ENCODE data around the gene FOXE3. TPM values are rescaled to one million over a fixed set of nuclear protein-coding genes. Genes with fewer than 3 reads are reported as not detected.
"Not testable (repeated sequence)": the region's sequence is repeated elsewhere in the genome, so short reads cannot be mapped to it uniquely, and the experiment has no call there.

The FOXE3 gene
- total and polyA plus RNA-seq, 5 donors from 2014 or later = not detected

- H3K27me3 Mint-ChIP-seq = peaks cover 8% of the 10 kb centered on the region
Measured at GRCh38 chr1:47448462-47449222, 32.6 kb downstream of the FOXE3 start.

GRCh38 chr1:47449822-47450552, 33.9 kb downstream of the FOXE3 start:
- peaks cover 12% of the 10 kb centered on the region for H3K27me3 Mint-ChIP-seq
- H3K4me3 Mint-ChIP-seq = no peak overlapping the region
- no peak for DNase-seq
- H3K36me3 Mint-ChIP-seq = no peaks in the 10 kb centered on the region
- H3K27ac ChIP-seq (ENCODE audit: insufficient read depth, low read length, poor library complexity, severe bottlenecking) = no peak overlapping the region
- H3K9me3 Mint-ChIP-seq = peaks cover 0 to 5% (median 0%) of the 10 kb centered on the region in 7 donors
- H3K4me1 ChIP-seq (ENCODE audit: control insufficient read depth, insufficient read depth, low read length, poor library complexity, severe bottlenecking) = peaks cover 8% of the 10 kb centered on the region
- peaks cover 49% of the 10 kb centered on the region for H3K27me3 ChIP-seq (ENCODE audit: control insufficient read depth, insufficient read depth, low read length)
- H3K9me3 ChIP-seq (ENCODE audit: control insufficient read depth in 2 of 2, low read length in 2 of 2) = no peaks in the 10 kb centered on the region
- H3K27ac Mint-ChIP-seq = no peak overlapping the region
- peak in 1 of 2 donors; percentile 14 for ATAC-seq (ENCODE audit: low read depth in 2 of 2)
- peaks cover 0 to 8% (median 6%) of the 10 kb centered on the region in 4 donors for H3K4me1 Mint-ChIP-seq
- H3K4me3 ChIP-seq (ENCODE audit: low read depth, low read length) = no peak overlapping the region
- no peaks in the 10 kb centered on the region for H3K36me3 ChIP-seq (ENCODE audit: control insufficient read depth, insufficient read depth, low read length)

More at GRCh38 chr1:47448462-47449222, 32.6 kb downstream of the FOXE3 start:
- H3K4me3 Mint-ChIP-seq = no peak overlapping the region
- peaks cover 0 to 21% (median 14%) of the 10 kb centered on the region in 4 donors for H3K4me1 Mint-ChIP-seq
- Histone ChIP-seq H3K4me1 (ENCODE audit: control insufficient read depth, insufficient read depth, low read length, poor library complexity, severe bottlenecking) (peaks cover 19% of the 10 kb centered on the region), H3K27ac (ENCODE audit: insufficient read depth, low read length, poor library complexity, severe bottlenecking) (no peak overlapping the region), H3K9me3 (ENCODE audit: control insufficient read depth in 2 of 2, low read length in 2 of 2) (peaks cover 0 to 10% of the 10 kb centered on the region in 2 experiments), H3K4me3 (ENCODE audit: low read depth, low read length) (no peak overlapping the region), H3K36me3 (ENCODE audit: control insufficient read depth, insufficient read depth, low read length) (no peaks in the 10 kb centered on the region), H3K27me3 (ENCODE audit: control insufficient read depth, insufficient read depth, low read length) (peaks cover 55% of the 10 kb centered on the region)
- ATAC-seq (ENCODE audit: low read depth in 2 of 2) (no peak), DNase-seq (no peak)
- peaks cover 0 to 8% (median 0%) of the 10 kb centered on the region in 7 donors for H3K9me3 Mint-ChIP-seq
- no peak overlapping the region for H3K27ac Mint-ChIP-seq
- no peaks in the 10 kb centered on the region for H3K36me3 Mint-ChIP-seq

GRCh38 chr1:47450606-47451005, 34.5 kb downstream of the FOXE3 start:
- Mint-ChIP-seq H3K9me3 (peaks cover 0 to 5% (median 0%) of the 10 kb centered on the region in 7 donors), H3K4me1 (peaks cover 0 to 4% (median 2%) of the 10 kb centered on the region in 4 donors), H3K27ac (no peak overlapping the region), H3K36me3 (no peaks in the 10 kb centered on the region), H3K4me3 (no peak overlapping the region), H3K27me3 (peaks cover 12% of the 10 kb centered on the region)
- Histone ChIP-seq H3K9me3 (ENCODE audit: control insufficient read depth in 2 of 2, low read length in 2 of 2) (no peaks in the 10 kb centered on the region), H3K36me3 (ENCODE audit: control insufficient read depth, insufficient read depth, low read length) (no peaks in the 10 kb centered on the region), H3K4me1 (ENCODE audit: control insufficient read depth, insufficient read depth, low read length, poor library complexity, severe bottlenecking) (peaks cover 2% of the 10 kb centered on the region), H3K27me3 (ENCODE audit: control insufficient read depth, insufficient read depth, low read length) (peaks cover 46% of the 10 kb centered on the region), H3K4me3 (ENCODE audit: low read depth, low read length) (no peak overlapping the region), H3K27ac (ENCODE audit: insufficient read depth, low read length, poor library complexity, severe bottlenecking) (no peak overlapping the region)
- ATAC-seq (ENCODE audit: low read depth in 2 of 2) (no peak), DNase-seq (no peak)

- H3K27me3 ChIP-seq (ENCODE audit: control insufficient read depth, insufficient read depth, low read length) = peaks cover 34% of the 10 kb centered on the region
Measured at GRCh38 chr1:47452426-47452825, 36.3 kb downstream of the FOXE3 start.

GRCh38 chr1:47453910-47454309, 37.8 kb downstream of the FOXE3 start:
- H3K36me3 Mint-ChIP-seq; H3K4me1 ChIP-seq (ENCODE audit: control insufficient read depth, insufficient read depth, low read length, poor library complexity, severe bottlenecking); H3K9me3 ChIP-seq (ENCODE audit: control insufficient read depth in 2 of 2, low read length in 2 of 2); DNase-seq; H3K4me1 Mint-ChIP-seq; H3K4me3 ChIP-seq (ENCODE audit: low read depth, low read length); H3K9me3 Mint-ChIP-seq; H3K4me3 Mint-ChIP-seq; H3K27ac Mint-ChIP-seq; H3K36me3 ChIP-seq (ENCODE audit: control insufficient read depth, insufficient read depth, low read length); ATAC-seq (ENCODE audit: low read depth in 2 of 2); H3K27ac ChIP-seq (ENCODE audit: insufficient read depth, low read length, poor library complexity, severe bottlenecking): not testable (repeated sequence)
- peaks cover 23% of the 10 kb centered on the region for H3K27me3 ChIP-seq (ENCODE audit: control insufficient read depth, insufficient read depth, low read length)
- H3K27me3 Mint-ChIP-seq = peaks cover 32% of the 10 kb centered on the region

More at GRCh38 chr1:47452426-47452825, 36.3 kb downstream of the FOXE3 start:
- H3K9me3 Mint-ChIP-seq = peaks cover 0 to 5% (median 0%) of the 10 kb centered on the region in 7 donors
- Histone ChIP-seq H3K36me3 (ENCODE audit: control insufficient read depth, insufficient read depth, low read length) (no peaks in the 10 kb centered on the region), H3K4me3 (ENCODE audit: low read depth, low read length) (no peak overlapping the region), H3K4me1 (ENCODE audit: control insufficient read depth, insufficient read depth, low read length, poor library complexity, severe bottlenecking) (no peaks in the 10 kb centered on the region), H3K27ac (ENCODE audit: insufficient read depth, low read length, poor library complexity, severe bottlenecking) (no peak overlapping the region), H3K9me3 (ENCODE audit: control insufficient read depth in 2 of 2, low read length in 2 of 2) (no peaks in the 10 kb centered on the region)
- no peaks in the 10 kb centered on the region for H3K36me3 Mint-ChIP-seq
- DNase-seq = no peak
- no peak overlapping the region for H3K4me3 Mint-ChIP-seq
- peaks cover 19% of the 10 kb centered on the region for H3K27me3 Mint-ChIP-seq
- H3K4me1 Mint-ChIP-seq = peaks cover 0 to 4% (median 0%) of the 10 kb centered on the region in 4 donors
- H3K27ac Mint-ChIP-seq = no peak overlapping the region
- ATAC-seq (ENCODE audit: low read depth in 2 of 2) = no peak

GRCh38 chr1:47456250-47456649, 40.2 kb downstream of the FOXE3 start:
- Mint-ChIP-seq H3K27ac (no peak overlapping the region), H3K4me3 (no peak overlapping the region), H3K9me3 (peaks cover 0 to 3% (median 0%) of the 10 kb centered on the region in 7 donors), H3K27me3 (peaks cover 46% of the 10 kb centered on the region), H3K4me1 (peaks cover 0 to 3% (median 0%) of the 10 kb centered on the region in 4 donors), H3K36me3 (no peaks in the 10 kb centered on the region)
- Histone ChIP-seq H3K4me1 (ENCODE audit: control insufficient read depth, insufficient read depth, low read length, poor library complexity, severe bottlenecking) (no peaks in the 10 kb centered on the region), H3K27me3 (ENCODE audit: control insufficient read depth, insufficient read depth, low read length) (peaks cover 25% of the 10 kb centered on the region), H3K4me3 (ENCODE audit: low read depth, low read length) (no peak overlapping the region), H3K9me3 (ENCODE audit: control insufficient read depth in 2 of 2, low read length in 2 of 2) (no peaks in the 10 kb centered on the region), H3K36me3 (ENCODE audit: control insufficient read depth, insufficient read depth, low read length) (no peaks in the 10 kb centered on the region), H3K27ac (ENCODE audit: insufficient read depth, low read length, poor library complexity, severe bottlenecking) (no peak overlapping the region)
- ATAC-seq (ENCODE audit: low read depth in 2 of 2) (no peak), DNase-seq (no peak)

GRCh38 chr1:47457547-47457946, 41.5 kb downstream of the FOXE3 start:
- not testable (repeated sequence) for H3K27ac Mint-ChIP-seq; H3K36me3 Mint-ChIP-seq; H3K4me1 ChIP-seq (ENCODE audit: control insufficient read depth, insufficient read depth, low read length, poor library complexity, severe bottlenecking); H3K27ac ChIP-seq (ENCODE audit: insufficient read depth, low read length, poor library complexity, severe bottlenecking); H3K9me3 ChIP-seq (ENCODE audit: control insufficient read depth in 2 of 2, low read length in 2 of 2); H3K36me3 ChIP-seq (ENCODE audit: control insufficient read depth, insufficient read depth, low read length); H3K4me3 ChIP-seq (ENCODE audit: low read depth, low read length); ATAC-seq (ENCODE audit: low read depth in 2 of 2); H3K4me1 Mint-ChIP-seq; H3K9me3 Mint-ChIP-seq; H3K4me3 Mint-ChIP-seq; DNase-seq
- H3K27me3 Mint-ChIP-seq = peaks cover 58% of the 10 kb centered on the region
- H3K27me3 ChIP-seq (ENCODE audit: control insufficient read depth, insufficient read depth, low read length) = peaks cover 26% of the 10 kb centered on the region

All from CD4-positive, CD25-positive, alpha-beta regulatory T cell (primary cell).